ENCODE results near the gene HCRTR1. TPM values are rescaled to one million over a fixed set of nuclear protein-coding genes. Genes with fewer than 3 reads are reported as not detected.
A peak's percentile ranks its signal among the peaks of the same experiment; 100 is the strongest.

Gene HCRTR1
- 0.71 to 1.1 TPM (median 0.98 TPM) in 3 replicates for total RNA-seq

GRCh38 chr1:31617218-31617915 lies at the start of gene HCRTR1:
Gene HCRTR1 (plus strand): TSS chr1:31617689. CDS start chr1:31619193, 1,504 bp downstream.
- DNase-seq (ENCODE audit: low spot score in 2 of 2, unreplicated experiment in 2 of 2) = no peak
- no peak within 1 kb of the TSS for H3K27ac Mint-ChIP-seq
- TF ChIP-seq, protein P1, sequence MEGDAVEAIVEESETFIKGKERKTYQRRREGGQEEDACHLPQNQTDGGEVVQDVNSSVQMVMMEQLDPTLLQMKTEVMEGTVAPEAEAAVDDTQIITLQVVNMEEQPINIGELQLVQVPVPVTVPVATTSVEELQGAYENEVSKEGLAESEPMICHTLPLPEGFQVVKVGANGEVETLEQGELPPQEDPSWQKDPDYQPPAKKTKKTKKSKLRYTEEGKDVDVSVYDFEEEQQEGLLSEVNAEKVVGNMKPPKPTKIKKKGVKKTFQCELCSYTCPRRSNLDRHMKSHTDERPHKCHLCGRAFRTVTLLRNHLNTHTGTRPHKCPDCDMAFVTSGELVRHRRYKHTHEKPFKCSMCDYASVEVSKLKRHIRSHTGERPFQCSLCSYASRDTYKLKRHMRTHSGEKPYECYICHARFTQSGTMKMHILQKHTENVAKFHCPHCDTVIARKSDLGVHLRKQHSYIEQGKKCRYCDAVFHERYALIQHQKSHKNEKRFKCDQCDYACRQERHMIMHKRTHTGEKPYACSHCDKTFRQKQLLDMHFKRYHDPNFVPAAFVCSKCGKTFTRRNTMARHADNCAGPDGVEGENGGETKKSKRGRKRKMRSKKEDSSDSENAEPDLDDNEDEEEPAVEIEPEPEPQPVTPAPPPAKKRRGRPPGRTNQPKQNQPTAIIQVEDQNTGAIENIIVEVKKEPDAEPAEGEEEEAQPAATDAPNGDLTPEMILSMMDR (IDR thresholded peaks at IDR 0.05; ENCODE audit: unreplicated experiment) = no peak
- H3K27me3 Mint-ChIP-seq (ENCODE audit: low read depth) = peaks cover 20% of the 10 kb centered on the region
- no peaks in the 10 kb centered on the region for H3K9me3 Mint-ChIP-seq
- H3K36me3 Mint-ChIP-seq = no peaks in the 10 kb centered on the region
- peak within 1 kb of the TSS; percentile 68 for H3K4me3 Mint-ChIP-seq
- H3K4me1 Mint-ChIP-seq = peaks cover 8% of the 10 kb centered on the region

DNA sequence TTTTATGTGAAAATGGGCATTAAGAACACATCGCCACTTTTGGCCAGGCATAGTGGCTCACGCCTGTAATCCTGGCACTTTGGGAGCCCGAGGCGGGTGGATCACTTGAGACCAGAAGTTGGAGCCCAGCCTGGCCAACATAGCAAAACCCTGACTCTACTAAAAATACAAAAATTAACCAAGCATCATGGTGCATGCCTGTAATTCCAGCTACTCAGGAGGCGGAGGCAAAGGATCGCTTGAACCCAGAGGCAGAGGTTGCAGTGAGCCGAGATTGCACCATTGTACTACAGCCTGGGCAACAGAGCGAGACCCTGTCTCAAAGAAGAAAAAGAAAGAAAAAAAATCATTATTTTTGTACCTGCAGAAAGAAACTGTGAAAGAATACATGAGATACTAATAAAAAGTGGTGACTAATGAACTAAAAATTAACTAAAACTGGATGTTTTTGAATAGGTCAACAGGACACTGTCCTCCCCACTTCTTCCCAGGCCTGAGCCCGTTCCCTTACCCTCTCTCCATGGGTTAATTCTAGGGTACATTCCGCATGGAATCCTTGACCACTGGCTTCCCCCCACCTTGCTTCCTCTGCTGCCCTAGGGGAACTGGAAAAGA lies 49.4 kb upstream of the HCRTR1 start:
- no peaks in the 10 kb centered on the region for H3K9me3 Mint-ChIP-seq
- TF ChIP-seq, protein P1 (IDR thresholded peaks at IDR 0.05; ENCODE audit: unreplicated experiment) = no peak
- no peak overlapping the region for H3K27ac Mint-ChIP-seq
- peaks cover 54% of the 10 kb centered on the region for H3K4me1 Mint-ChIP-seq
- no peaks in the 10 kb centered on the region for H3K27me3 Mint-ChIP-seq (ENCODE audit: low read depth)
- no peak for DNase-seq (ENCODE audit: low spot score in 2 of 2, unreplicated experiment in 2 of 2)
- no peaks in the 10 kb centered on the region for H3K36me3 Mint-ChIP-seq
- no peak overlapping the region for H3K4me3 Mint-ChIP-seq

- peaks cover 54% of the 10 kb centered on the region for H3K4me1 Mint-ChIP-seq
- no peaks in the 10 kb centered on the region for H3K36me3 Mint-ChIP-seq
- no peak overlapping the region for H3K4me3 Mint-ChIP-seq
- TF ChIP-seq, protein P1 (IDR thresholded peaks at IDR 0.05; ENCODE audit: unreplicated experiment) = no peak
- no peak for DNase-seq (ENCODE audit: low spot score in 2 of 2, unreplicated experiment in 2 of 2)
- H3K9me3 Mint-ChIP-seq = no peaks in the 10 kb centered on the region
- no peaks in the 10 kb centered on the region for H3K27me3 Mint-ChIP-seq (ENCODE audit: low read depth)
- H3K27ac Mint-ChIP-seq = peak overlapping the region; percentile 87
Observed at GRCh38 chr1:31568895-31569595, 48.4 kb upstream of the HCRTR1 start.

GRCh38 chr1:31569596-31570173 lies 47.8 kb upstream of the HCRTR1 start:
- DNase-seq (ENCODE audit: low spot score in 2 of 2, unreplicated experiment in 2 of 2) = no peak
- H3K4me3 Mint-ChIP-seq = no peak overlapping the region
- H3K9me3 Mint-ChIP-seq = no peaks in the 10 kb centered on the region
- TF ChIP-seq, protein P1 (IDR thresholded peaks at IDR 0.05; ENCODE audit: unreplicated experiment) = no peak
- peak overlapping the region; percentile 87 for H3K27ac Mint-ChIP-seq
- no peaks in the 10 kb centered on the region for H3K27me3 Mint-ChIP-seq (ENCODE audit: low read depth)
- no peaks in the 10 kb centered on the region for H3K36me3 Mint-ChIP-seq
- peaks cover 54% of the 10 kb centered on the region for H3K4me1 Mint-ChIP-seq

GRCh38 chr1:31570228-31570627 lies 47.3 kb upstream of the HCRTR1 start:
- DNase-seq (ENCODE audit: low spot score in 2 of 2, unreplicated experiment in 2 of 2) = no peak
- TF ChIP-seq, protein P1 (IDR thresholded peaks at IDR 0.05; ENCODE audit: unreplicated experiment) = no peak
- no peaks in the 10 kb centered on the region for H3K27me3 Mint-ChIP-seq (ENCODE audit: low read depth)
- peak overlapping the region; percentile 87 for H3K27ac Mint-ChIP-seq
- H3K4me1 Mint-ChIP-seq = peaks cover 58% of the 10 kb centered on the region
- no peaks in the 10 kb centered on the region for H3K36me3 Mint-ChIP-seq
- H3K9me3 Mint-ChIP-seq = no peaks in the 10 kb centered on the region
- H3K4me3 Mint-ChIP-seq = no peak overlapping the region

All from mesothelial cell of epicardium (in vitro differentiated cells).